ENCODE data around the gene NGLY1.

Gene NGLY1

GRCh38 chr3:25719321-25719720 is 63.9 kb downstream of the NGLY1 start:
- no peaks in the 10 kb centered on the region for H3K4me1 ChIP-seq
- H3K27ac ChIP-seq = no peak overlapping the region
- peaks cover 22% of the 10 kb centered on the region for H3K9me3 ChIP-seq
- H3K4me3 ChIP-seq = no peak overlapping the region
- H3K9ac ChIP-seq = no peak overlapping the region
- no peaks in the 10 kb centered on the region for H4K20me1 ChIP-seq
- H3K4me2 ChIP-seq = no peak overlapping the region
- no peak for TF ChIP-seq Cebpa-rat (IDR thresholded peaks at IDR 0.05)
- H3K36me3 ChIP-seq = peaks cover 40% of the 10 kb centered on the region
- H3K27me3 ChIP-seq = no peaks in the 10 kb centered on the region

- 0 out of 2 replicates have a peak overlapping the region, but pooled peaks have one; percentile 7 for H3K4me2 ChIP-seq
- H3K4me3 ChIP-seq = no peak overlapping the region
- H4K20me1 ChIP-seq = no peaks in the 10 kb centered on the region
- no peak overlapping the region for H3K9ac ChIP-seq
- no peaks in the 10 kb centered on the region for H3K27me3 ChIP-seq
- peaks cover 22% of the 10 kb centered on the region for H3K9me3 ChIP-seq
- no peak for TF ChIP-seq Cebpa-rat (IDR thresholded peaks at IDR 0.05)
- H3K4me1 ChIP-seq = 0 out of 2 replicates have a peak, but pooled peaks cover 5% of the 10 kb centered on the region
- no peak overlapping the region for H3K27ac ChIP-seq
- H3K36me3 ChIP-seq = peaks cover 16% of the 10 kb centered on the region
These were observed 69.8 kb downstream of the NGLY1 start for GRCh38 chr3:25713341-25713985.

GRCh38 chr3:25711090-25711489 is 72.2 kb downstream of the NGLY1 start:
- no peak overlapping the region for H3K27ac ChIP-seq
- H3K27me3 ChIP-seq = no peaks in the 10 kb centered on the region
- H3K4me1 ChIP-seq = peaks cover 18% of the 10 kb centered on the region
- H3K9me3 ChIP-seq = peaks cover 3% of the 10 kb centered on the region; the same call in 1 of the 2 replicates
- H3K4me2 ChIP-seq = no peak overlapping the region
- no peaks in the 10 kb centered on the region for H4K20me1 ChIP-seq
- H3K9ac ChIP-seq = no peak overlapping the region
- no peaks in the 10 kb centered on the region for H3K36me3 ChIP-seq
- no peak for TF ChIP-seq Cebpa-rat (IDR thresholded peaks at IDR 0.05)
- H3K4me3 ChIP-seq = no peak overlapping the region

GRCh38 chr3:25708036-25708435 is 75.2 kb downstream of the NGLY1 start:
- H4K20me1 ChIP-seq = no peaks in the 10 kb centered on the region
- H3K27me3 ChIP-seq = no peaks in the 10 kb centered on the region
- no peak for TF ChIP-seq Cebpa-rat (IDR thresholded peaks at IDR 0.05)
- H3K4me3 ChIP-seq = no peak overlapping the region
- H3K9me3 ChIP-seq = no peaks in the 10 kb centered on the region
- H3K36me3 ChIP-seq = no peaks in the 10 kb centered on the region
- H3K4me1 ChIP-seq = peaks cover 13% of the 10 kb centered on the region
- no peak overlapping the region for H3K9ac ChIP-seq
- no peak overlapping the region for H3K4me2 ChIP-seq
- H3K27ac ChIP-seq = no peak overlapping the region

GRCh38 chr3:25707268-25707926 is 75.8 kb downstream of the NGLY1 start:
- H3K4me3 ChIP-seq = no peak overlapping the region
- peak overlapping the region; percentile 44 for H3K4me2 ChIP-seq

GRCh38 chr3:25706213-25706612 is 77.0 kb downstream of the NGLY1 start:
- Histone ChIP-seq H3K27ac (no peak overlapping the region), H3K9me3 (no peaks in the 10 kb centered on the region), H3K4me1 (peaks cover 13% of the 10 kb centered on the region), H4K20me1 (no peaks in the 10 kb centered on the region), H3K9ac (no peak overlapping the region), H3K4me2 (peak overlapping the region; percentile 44; the same call in 1 of the 2 replicates), H3K4me3 (no peak overlapping the region), H3K27me3 (no peaks in the 10 kb centered on the region), H3K36me3 (no peaks in the 10 kb centered on the region)
- TF ChIP-seq Cebpa-rat (IDR thresholded peaks at IDR 0.05) = no peak

More at GRCh38 chr3:25707268-25707926, 75.8 kb downstream of the NGLY1 start:
- H3K4me1 ChIP-seq = peaks cover 13% of the 10 kb centered on the region
- H4K20me1 ChIP-seq = no peaks in the 10 kb centered on the region
- no peak overlapping the region for H3K27ac ChIP-seq
- no peaks in the 10 kb centered on the region for H3K27me3 ChIP-seq
- H3K9me3 ChIP-seq = no peaks in the 10 kb centered on the region
- no peaks in the 10 kb centered on the region for H3K36me3 ChIP-seq
- no peak overlapping the region for H3K9ac ChIP-seq
- no peak for TF ChIP-seq Cebpa-rat (IDR thresholded peaks at IDR 0.05)

- no peak overlapping the region for H3K27ac ChIP-seq
- H3K4me2 ChIP-seq = no peak overlapping the region
- no peak overlapping the region for H3K9ac ChIP-seq
- H3K4me1 ChIP-seq = peaks cover 7% of the 10 kb centered on the region
- H4K20me1 ChIP-seq = no peaks in the 10 kb centered on the region
- no peak for TF ChIP-seq Cebpa-rat (IDR thresholded peaks at IDR 0.05)
- no peaks in the 10 kb centered on the region for H3K27me3 ChIP-seq
- H3K36me3 ChIP-seq = no peaks in the 10 kb centered on the region
- H3K4me3 ChIP-seq = no peak overlapping the region
- H3K9me3 ChIP-seq = peaks cover 6% of the 10 kb centered on the region
These were observed 85.7 kb downstream of the NGLY1 start for GRCh38 chr3:25697553-25697952.

GRCh38 chr3:25695731-25696420 is 87.4 kb downstream of the NGLY1 start:
- H3K9me3 ChIP-seq = peaks cover 6% of the 10 kb centered on the region
- H3K4me3 ChIP-seq = no peak overlapping the region
- no peak overlapping the region for H3K27ac ChIP-seq
- TF ChIP-seq Cebpa-rat (IDR thresholded peaks at IDR 0.05) = no peak
- H3K4me2 ChIP-seq = peak overlapping the region; percentile 42
- H3K4me1 ChIP-seq = peaks cover 7% of the 10 kb centered on the region
- H3K27me3 ChIP-seq = no peaks in the 10 kb centered on the region
- no peaks in the 10 kb centered on the region for H4K20me1 ChIP-seq
- no peaks in the 10 kb centered on the region for H3K36me3 ChIP-seq
- H3K9ac ChIP-seq = no peak overlapping the region

GRCh38 chr3:25693238-25693637 is 90.0 kb downstream of the NGLY1 start:
- Histone ChIP-seq H3K27ac (no peak overlapping the region), H3K4me3 (no peak overlapping the region)

GRCh38 chr3:25692341-25692740 is 90.9 kb downstream of the NGLY1 start:
- Histone ChIP-seq H3K4me2 (no peak overlapping the region), H3K27me3 (no peaks in the 10 kb centered on the region), H3K27ac (no peak overlapping the region), H3K4me1 (peaks cover 12% of the 10 kb centered on the region), H3K36me3 (no peaks in the 10 kb centered on the region), H3K9me3 (peaks cover 6% of the 10 kb centered on the region), H3K9ac (no peak overlapping the region), H4K20me1 (no peaks in the 10 kb centered on the region), H3K4me3 (no peak overlapping the region)
- no peak for TF ChIP-seq Cebpa-rat (IDR thresholded peaks at IDR 0.05)

More at GRCh38 chr3:25693238-25693637, 90.0 kb downstream of the NGLY1 start:
- peaks cover 6% of the 10 kb centered on the region for H3K9me3 ChIP-seq
- no peak overlapping the region for H3K4me2 ChIP-seq
- TF ChIP-seq Cebpa-rat (IDR thresholded peaks at IDR 0.05) = no peak
- no peak overlapping the region for H3K9ac ChIP-seq
- H4K20me1 ChIP-seq = no peaks in the 10 kb centered on the region
- no peaks in the 10 kb centered on the region for H3K27me3 ChIP-seq
- H3K36me3 ChIP-seq = no peaks in the 10 kb centered on the region
- peaks cover 12% of the 10 kb centered on the region for H3K4me1 ChIP-seq

Measured in BLaER1 (cell line).